Measurements from ENCODE around the gene BICC1. TPM values are rescaled to one million over a fixed set of nuclear protein-coding genes. Genes with fewer than 3 reads are reported as not detected.
A peak's percentile ranks its signal among the peaks of the same experiment; 100 is the strongest.

Gene BICC1
- total RNA-seq, 2 donors from 2014 or later, result 8.3 to 15.7 TPM

GRCh38 chr10:58625070-58625469, 112.4 kb downstream of the BICC1 start:
- H3K4me1 ChIP-seq, result no peaks in the 10 kb centered on the region
- H3K4me3 ChIP-seq, result no peak overlapping the region
- H3K27ac ChIP-seq, result no peak overlapping the region
- no peak for DNase-seq (ENCODE audit: low spot score)
- H3K27me3 ChIP-seq, result no peaks in the 10 kb centered on the region
- H3K36me3 ChIP-seq, result no peaks in the 10 kb centered on the region
- no peak for TF ChIP-seq CTCF (IDR thresholded peaks at IDR 0.05)
- no peaks in the 10 kb centered on the region for H3K9me3 ChIP-seq

- DNase-seq (ENCODE audit: low spot score), result no peak
- no peak for TF ChIP-seq CTCF (IDR thresholded peaks at IDR 0.05)
- Histone ChIP-seq H3K9me3 (no peaks in the 10 kb centered on the region), H3K36me3 (no peaks in the 10 kb centered on the region), H3K4me1 (no peaks in the 10 kb centered on the region), H3K27me3 (no peaks in the 10 kb centered on the region), H3K27ac (no peak overlapping the region), H3K4me3 (no peak overlapping the region)
These were observed 114.7 kb downstream of the BICC1 start for GRCh38 chr10:58627392-58627791.

GRCh38 chr10:58631715-58632114, 119.0 kb downstream of the BICC1 start:
- H3K27ac ChIP-seq, result no peak overlapping the region
- no peaks in the 10 kb centered on the region for H3K4me1 ChIP-seq
- no peak overlapping the region for H3K4me3 ChIP-seq
- H3K9me3 ChIP-seq, result no peaks in the 10 kb centered on the region
- no peaks in the 10 kb centered on the region for H3K36me3 ChIP-seq
- no peak for DNase-seq (ENCODE audit: low spot score)
- H3K27me3 ChIP-seq, result no peaks in the 10 kb centered on the region
- no peak for TF ChIP-seq CTCF (IDR thresholded peaks at IDR 0.05)

- Histone ChIP-seq H3K4me3 (no peak overlapping the region), H3K9me3 (no peaks in the 10 kb centered on the region), H3K27me3 (no peaks in the 10 kb centered on the region), H3K36me3 (no peaks in the 10 kb centered on the region), H3K4me1 (no peaks in the 10 kb centered on the region), H3K27ac (no peak overlapping the region)
- TF ChIP-seq CTCF (IDR thresholded peaks at IDR 0.05), result no peak
- DNase-seq (ENCODE audit: low spot score), result no peak
These were observed 119.5 kb downstream of the BICC1 start for GRCh38 chr10:58632216-58632615.

- Histone ChIP-seq H3K4me3 (no peak overlapping the region), H3K36me3 (no peaks in the 10 kb centered on the region), H3K27me3 (no peaks in the 10 kb centered on the region), H3K27ac (peak overlapping the region; percentile 16 to 21), H3K4me1 (peaks cover 0 to 11% of the 10 kb centered on the region in 2 donors), H3K9me3 (no peaks in the 10 kb centered on the region)
- no peak for TF ChIP-seq CTCF (IDR thresholded peaks at IDR 0.05)
- no peak for DNase-seq (ENCODE audit: low spot score)
These were observed 124.7 kb downstream of the BICC1 start for GRCh38 chr10:58637352-58637751.

GRCh38 chr10:58638388-58638787, 125.7 kb downstream of the BICC1 start:
- Histone ChIP-seq H3K36me3 (no peaks in the 10 kb centered on the region), H3K9me3 (no peaks in the 10 kb centered on the region), H3K27ac (peak overlapping the region; percentile 16 to 21), H3K4me3 (no peak overlapping the region), H3K4me1 (peaks cover 0 to 21% of the 10 kb centered on the region in 2 donors), H3K27me3 (no peaks in the 10 kb centered on the region)
- no peak for TF ChIP-seq CTCF (IDR thresholded peaks at IDR 0.05)
- DNase-seq (ENCODE audit: low spot score), result no peak
